Activated naive CD4-positive, alpha-beta T cell (primary cell): Measurements from ENCODE around the gene GNB4.

Source experiments
- DNase-seq, 4 experiments: peaks; one replicate each; lab custom pipeline; 2025; lab: John Stamatoyannopoulos, UW

GNB4 gene

GRCh38 chr3:179355996-179356395, 95.3 kb downstream of the GNB4 start:
- DNase-seq: no peak

- DNase-seq: no peak
These were observed 102.8 kb downstream of the GNB4 start for GRCh38 chr3:179348325-179349013.

- peak; percentile 52 to 77 (median 62) for DNase-seq
These were observed 103.7 kb downstream of the GNB4 start, which contains the start of gene MFN1 for GRCh38 chr3:179347345-179348194. TSS of gene MFN1 (plus strand) at chr3:179347709. CDS start at chr3:179348852, 1,143 bp downstream.
